Suprapubic skin (tissue), 3 donors: ENCODE data around the gene CCDC89.

ENCODE experiments used
- CTCF ChIP-seq, 2 donors: fragments of 200-600 bp in 1 of 2; fragments of 450-650 bp in 1 of 2; sonication (generic) in 1 of 2; IDR thresholded peaks; one replicate each; pipeline ENCODE4 v1.5.1; 2016 to 2019; ENCODE audit warnings: antibody characterized with exemption in 2 of 2, mild to moderate bottlenecking in 1 of 2, moderate library complexity in 1 of 2
- POLR2AphosphoS5 ChIP-seq, 3 donors: sonication (generic); formaldehyde crosslinking; IDR thresholded peaks; one replicate each; pipeline ENCODE4 v1.6.1; 2017; ENCODE audit warnings: antibody characterized with exemption in 3 of 3

GRCh38 chr11:85694385-85694980, 8.5 kb upstream of the CCDC89 start:
- TF ChIP-seq POLR2AphosphoS5 (IDR thresholded peaks at IDR 0.05) (no peak), CTCF (IDR thresholded peaks at IDR 0.05) (peak in 1 of 2 donors; percentile 7)
